Measurements from ENCODE around the gene GRK1. TPM values are rescaled to one million over a fixed set of nuclear protein-coding genes. Genes with fewer than 3 reads are reported as not detected.

GRK1 gene
- 0.07 TPM in 1 of 2 replicates, not detected in the other for total RNA-seq (2016; rRNA removed; fragmentation: Illumina TruSeq; extraction: Trizol)
- 0.09 and 0.20 TPM in 2 replicates for total RNA-seq (2016; cell fraction: cytosol; rRNA removed; fragmentation: Illumina TruSeq; extraction: Trizol; ENCODE audit: low read depth)
- not detected in 2 replicates for total RNA-seq (2016; cell fraction: insoluble cytoplasmic fraction; rRNA removed; fragmentation: Illumina TruSeq; extraction: Trizol)
- total RNA-seq (2016; cell fraction: membrane; rRNA removed; fragmentation: Illumina TruSeq; extraction: Trizol): 0.06 TPM in 1 of 2 replicates, not detected in the other
- total RNA-seq (2016; cell fraction: nucleus; rRNA removed; fragmentation: Illumina TruSeq; extraction: Trizol): 0.16 and 0.19 TPM in 2 replicates
- polyA plus RNA-seq (2011; rRNA removed): 0.03 and 0.12 TPM in 2 replicates
- polyA plus RNA-seq (2011; cell fraction: cytosol; rRNA removed): 0.04 and 0.06 TPM in 2 replicates
- 0.21 and 0.24 TPM in 2 replicates for polyA plus RNA-seq (2011; cell fraction: nucleus; rRNA removed)
- not detected in 2 replicates for polyA plus RNA-seq (2012)
- polyA plus RNA-seq (2016; cell fraction: cytosol; fragmentation: Illumina TruSeq; extraction: Trizol; ENCODE audit: low read depth): 0.03 TPM in 2 replicates
- polyA plus RNA-seq (2016; cell fraction: insoluble cytoplasmic fraction; fragmentation: Illumina TruSeq; extraction: Trizol; ENCODE audit: low read depth): not detected in 2 replicates
- polyA plus RNA-seq (2016; cell fraction: membrane; fragmentation: Illumina TruSeq; extraction: Trizol; ENCODE audit: low read depth): not detected in 2 replicates
- polyA plus RNA-seq (2016; cell fraction: nucleus; fragmentation: Illumina TruSeq; extraction: Trizol; ENCODE audit: insufficient read depth, low read depth): 0.13 TPM in 1 of 2 replicates, not detected in the other
- 0.06 TPM in 1 of 2 replicates, not detected in the other for polyA minus RNA-seq (2011; rRNA and poly(A)+ RNA removed; ENCODE audit: low replicate concordance)
- not detected in 2 replicates for polyA minus RNA-seq (2011; cell fraction: cytosol; rRNA and poly(A)+ RNA removed)
- 0.12 and 0.13 TPM in 2 replicates for polyA minus RNA-seq (2011; cell fraction: nucleus; rRNA and poly(A)+ RNA removed)
- Bru-seq, nascent RNA: not detected
- BruChase-seq, experiment 1, labeled RNA remaining after a 6-hour chase: percentile 8 among the genes with signal in this experiment
- percentile 4 among the genes with signal in this experiment for BruChase-seq, experiment 2, labeled RNA remaining after a 2-hour chase
- long read RNA-seq, experiment 1: 0 reads
- long read RNA-seq, experiment 2: 0 reads

- WGBS (ENCODE audit: low lambda C conversion rate): 23% methylated on average over 9 of the region's 32 CpGs
- BruUV-seq (replicated peaks): no TSS peak
- H3K9me3 ChIP-seq (ENCODE audit: low read length): no peaks in the 10 kb centered on the region
- no peaks in the 10 kb centered on the region for H3K36me3 ChIP-seq (replicated peaks in 1 of 2; ENCODE audit: control insufficient read depth in 1 of 2, insufficient read depth in 2 of 2, low read length in 2 of 2)
- H2AFZ ChIP-seq (ENCODE audit: low read length): no peak within 1 kb of the TSS
- no peak for DNase-seq (ENCODE audit: low spot score)
- peaks cover 9% of the 10 kb centered on the region for H3K4me1 ChIP-seq (ENCODE audit: insufficient read depth, low read length)
- H3K79me2 ChIP-seq (ENCODE audit: insufficient read depth, low read length): no peaks in the 10 kb centered on the region
- no peaks in the 10 kb centered on the region for H4K20me1 ChIP-seq (ENCODE audit: insufficient read depth, low read length)
- FAIRE-seq: no peak
- ATAC-seq: peak; percentile 30
- H3K27me3 ChIP-seq (ENCODE audit: control insufficient read depth in 1 of 2, insufficient read depth in 2 of 2, low read length in 2 of 2): peaks cover 7 to 59% of the 10 kb centered on the region in 2 experiments; a peak in 4 of 5 replicates
- no peak within 1 kb of the TSS for H3K27ac ChIP-seq (ENCODE audit: extremely low read length, insufficient read depth, low read length)
- CTCF ChIA-PET (ENCODE audit: low intra/inter-chr PET ratio, low total read pairs): no interaction called here
- in situ Hi-C loops (cut with HindIII; ENCODE audit: extremely low pct_ligation_motif_present, low pct_unique_long_range_greater_than_20kb): no loop called here
- POLR2A ChIA-PET: no interaction called here
- no peak within 1 kb of the TSS for H3K4me2 ChIP-seq (ENCODE audit: low read depth, low read length)
- H3K4me3 ChIP-seq (replicated peaks in 1 of 3; ENCODE audit: insufficient read depth in 1 of 3, low read depth in 2 of 3, low read length in 3 of 3): no peak within 1 kb of the TSS
- TF ChIP-seq ZNF614 (CRISPR knock-in tag; IDR thresholded peaks at IDR 0.05; ENCODE audit: borderline replicate concordance): no peak
- TF ChIP-seq ZNF781 (CRISPR knock-in tag; IDR thresholded peaks at IDR 0.05; ENCODE audit: borderline replicate concordance, not compliant biosample characterization): no peak
- TF ChIP-seq HMG20A (CRISPR knock-in tag; IDR thresholded peaks at IDR 0.05; ENCODE audit: borderline replicate concordance): no peak
- TF ChIP-seq CC2D1A (CRISPR knock-in tag; IDR thresholded peaks at IDR 0.05): no peak
- TF ChIP-seq ZNF451 (CRISPR knock-in tag; IDR thresholded peaks at IDR 0.05): no peak
- TF ChIP-seq RORA (CRISPR knock-in tag; IDR thresholded peaks at IDR 0.05): no peak
- no peak for TF ChIP-seq ZBTB38 (CRISPR knock-in tag; IDR thresholded peaks at IDR 0.05)
- no peak for TF ChIP-seq RBM22 (optimal IDR thresholded peaks at IDR 0.05; ENCODE audit: low read length)
- no peak for TF ChIP-seq ZNF230 (CRISPR knock-in tag; IDR thresholded peaks at IDR 0.05)
- TF ChIP-seq ZBTB7A (CRISPR knock-in tag; IDR thresholded peaks at IDR 0.05): no peak
- TF ChIP-seq PAX8 (CRISPR knock-in tag; IDR thresholded peaks at IDR 0.05; ENCODE audit: borderline replicate concordance): no peak
- no peak for TF ChIP-seq U2AF1 (optimal IDR thresholded peaks at IDR 0.05; ENCODE audit: low read depth, low read length)
- TF ChIP-seq ZNF253 (CRISPR knock-in tag; IDR thresholded peaks at IDR 0.05; ENCODE audit: borderline replicate concordance): no peak
- no peak for TF ChIP-seq ZNF530 (CRISPR knock-in tag; IDR thresholded peaks at IDR 0.05; ENCODE audit: low read depth)
- no peak for TF ChIP-seq POLR2G (IDR thresholded peaks at IDR 0.05; ENCODE audit: low read depth, low read length)
- TF ChIP-seq ZBTB25 (CRISPR knock-in tag; IDR thresholded peaks at IDR 0.05): no peak
- TF ChIP-seq SIX1 (CRISPR knock-in tag; IDR thresholded peaks at IDR 0.05; ENCODE audit: borderline replicate concordance): no peak
- TF ChIP-seq PRMT3 (CRISPR knock-in tag; IDR thresholded peaks at IDR 0.05; ENCODE audit: borderline replicate concordance, low read depth): no peak
- TF ChIP-seq ATRX (CRISPR knock-in tag; IDR thresholded peaks at IDR 0.05; ENCODE audit: borderline replicate concordance): no peak
- intact Hi-C loops (cut with micrococcal nuclease; ENCODE audit: unreplicated experiment): no loop called here
- no peak within 1 kb of the TSS for H3K9ac ChIP-seq (ENCODE audit: insufficient read depth, low read depth, low read length)
Observed at GRCh38 chr13:113666951-113667701, at the start of gene GRK1. Gene GRK1, plus strand, starts transcription at chr13:113667219. Its CDS starts 168 bp downstream, at chr13:113667387.

All from HepG2 (cell line).